ENCODE results near the gene PIR. TPM values are rescaled to one million over a fixed set of nuclear protein-coding genes. Genes with fewer than 3 reads are reported as not detected.

Gene PIR
- total and polyA plus RNA-seq, 2 of the 8 experiments (the other 6 are each of a cell fraction or from before 2014, with no cell fraction given): 6.4 to 10.3 TPM

GRCh38 chrX:15511563-15511962 is 18.4 kb upstream of the PIR start:
- no peak overlapping the region; a peak in 1 of 4 replicates for H3K4me2 ChIP-seq (ENCODE audit: insufficient read depth in 1 of 2, low read depth in 2 of 2, low read length in 2 of 2)
- POLR2A ChIA-PET (ENCODE audit: partially characterized antibody): no interaction called here

More at GRCh38 chrX:15511563-15511962, 18.4 kb upstream of the PIR start:
- H4K20me1 ChIP-seq (replicated peaks in 1 of 2; ENCODE audit: control insufficient read depth in 1 of 2, insufficient read depth in 2 of 2, low read length in 2 of 2): no peaks in the 10 kb centered on the region
- no peak for DNase-seq (ENCODE audit: low read depth in 1 of 2, low spot score in 2 of 2)
- no peak overlapping the region for H3K14ac ChIP-seq (ENCODE audit: insufficient read length)
- no peaks in the 10 kb centered on the region for H3K79me1 ChIP-seq (ENCODE audit: low read depth, low read length)
- no peak overlapping the region for H4K5ac ChIP-seq (ENCODE audit: insufficient read length, low read depth, low read length)
- H2BK12ac ChIP-seq (ENCODE audit: low read depth, low read length): no peak overlapping the region
- no peak overlapping the region for H3K27ac ChIP-seq (ENCODE audit: low read depth, low read length)
- H3K36me3 ChIP-seq (ENCODE audit: control insufficient read depth in 2 of 4, insufficient read depth in 4 of 4, low read length in 3 of 4): no peaks in the 10 kb centered on the region
- CTCF ChIA-PET (ENCODE audit: partially characterized antibody): interaction anchor here (1.5 kb wide), 1 partner anchor 11 kb away, joined by 4 read pairs; the partner anchor contains the start of gene BMX
- TF ChIP-seq YY1 (IDR thresholded peaks at IDR 0.05; ENCODE audit: low read depth, low read length) (no peak), CTCF (IDR thresholded peaks at IDR 0.05; ENCODE audit: control extremely low read depth in 1 of 3, insufficient read depth in 1 of 3, low read depth in 1 of 3, low read length in 3 of 3) (no peak), ASH2L (IDR thresholded peaks at IDR 0.05; ENCODE audit: low read length) (no peak), CHD2 (IDR thresholded peaks at IDR 0.05; ENCODE audit: low read length) (no peak), CTBP2 (IDR thresholded peaks at IDR 0.05; ENCODE audit: borderline replicate concordance, insufficient read depth, insufficient read length, low read length) (no peak)
- no peaks in the 10 kb centered on the region for H3K9me3 ChIP-seq (ENCODE audit: insufficient read depth in 2 of 2, low read depth in 1 of 2, low read length in 1 of 2)
- H3K4me3 ChIP-seq (ENCODE audit: extremely low read depth in 1 of 4, insufficient read depth in 2 of 4, low read depth in 3 of 4, low read length in 4 of 4): no peak overlapping the region
- H2AK5ac ChIP-seq (ENCODE audit: low read depth, low read length): no peak overlapping the region
- H3K23me2 ChIP-seq (ENCODE audit: low read depth, low read length): no peaks in the 10 kb centered on the region
- H3K9ac ChIP-seq (replicated peaks in 1 of 4; ENCODE audit: extremely low read depth in 1 of 4, low read depth in 3 of 4, low read length in 3 of 4): no peak overlapping the region
- no peak overlapping the region for H2BK20ac ChIP-seq (ENCODE audit: low read length)
- no peak overlapping the region for H3K23ac ChIP-seq (ENCODE audit: insufficient read length)
- H2BK120ac ChIP-seq (replicated peaks; ENCODE audit: low read depth, low read length): no peak overlapping the region
- H3K4ac ChIP-seq (replicated peaks; ENCODE audit: insufficient read length, low read depth, low read length): no peak overlapping the region
- no peak for FAIRE-seq
- no peak overlapping the region for H4K91ac ChIP-seq (replicated peaks; ENCODE audit: insufficient read length, low read length)
- H3K18ac ChIP-seq (ENCODE audit: extremely low read depth, low read length): no peak overlapping the region
- H2BK5ac ChIP-seq (ENCODE audit: low read depth, low read length): no peak overlapping the region
- no peak overlapping the region for H4K8ac ChIP-seq (ENCODE audit: extremely low read depth, insufficient read depth, low read length)
- no peak overlapping the region for H3K56ac ChIP-seq (replicated peaks; ENCODE audit: insufficient read length, low read depth, low read length)
- H3K79me2 ChIP-seq (ENCODE audit: control insufficient read depth in 1 of 2, insufficient read depth in 2 of 2, low read length in 2 of 2): no peaks in the 10 kb centered on the region
- no peak overlapping the region for H2AFZ ChIP-seq (ENCODE audit: low read length)
- WGBS, 2 experiments (ENCODE audit: extremely low coverage in 1 of 2, insufficient coverage in 1 of 2, insufficient read length in 1 of 2, insufficient replicate concordance in 2 of 2, low coverage in 1 of 2, low lambda C conversion rate in 2 of 2, missing lambda C conversion rate in 1 of 2): 88% methylated on average over 1 of the region's 1 CpG; no CpG with 5 or more reads in 1 of the 2 experiments
- no peak overlapping the region for H2BK15ac ChIP-seq (ENCODE audit: low read length)
- no peaks in the 10 kb centered on the region for H3K4me1 ChIP-seq (replicated peaks in 1 of 4; ENCODE audit: control insufficient read depth in 3 of 4, insufficient read depth in 4 of 4, low read length in 3 of 4)
- H3K27me3 ChIP-seq (replicated peaks in 1 of 4; ENCODE audit: control insufficient read depth in 3 of 4, extremely low read depth in 1 of 4, insufficient read depth in 3 of 4, low read length in 3 of 4): no peaks in the 10 kb centered on the region

Data from H1 (cell line).